ENCODE results near the gene CHRNE.
A peak's percentile ranks its signal among the peaks of the same experiment; 100 is the strongest.
"Not testable (repeated sequence)": the region's sequence is repeated elsewhere in the genome, so short reads cannot be mapped to it uniquely, and the experiment has no call there.

Gene CHRNE

DNA sequence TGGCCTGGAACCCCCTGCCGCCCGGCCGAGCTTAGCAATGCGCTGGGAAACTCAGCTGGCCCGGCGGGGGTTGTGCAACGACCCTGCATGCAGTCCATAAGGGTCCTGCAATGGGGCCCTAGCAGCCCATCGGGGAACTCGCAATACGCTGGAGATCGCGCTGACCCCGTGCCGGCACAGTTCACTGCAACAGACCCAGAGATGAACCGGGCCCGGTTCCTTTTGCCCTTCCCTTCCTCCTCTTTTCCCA, 36.6 kb upstream of the CHRNE start:
- peak; percentile 59 for DNase-seq

DNA sequence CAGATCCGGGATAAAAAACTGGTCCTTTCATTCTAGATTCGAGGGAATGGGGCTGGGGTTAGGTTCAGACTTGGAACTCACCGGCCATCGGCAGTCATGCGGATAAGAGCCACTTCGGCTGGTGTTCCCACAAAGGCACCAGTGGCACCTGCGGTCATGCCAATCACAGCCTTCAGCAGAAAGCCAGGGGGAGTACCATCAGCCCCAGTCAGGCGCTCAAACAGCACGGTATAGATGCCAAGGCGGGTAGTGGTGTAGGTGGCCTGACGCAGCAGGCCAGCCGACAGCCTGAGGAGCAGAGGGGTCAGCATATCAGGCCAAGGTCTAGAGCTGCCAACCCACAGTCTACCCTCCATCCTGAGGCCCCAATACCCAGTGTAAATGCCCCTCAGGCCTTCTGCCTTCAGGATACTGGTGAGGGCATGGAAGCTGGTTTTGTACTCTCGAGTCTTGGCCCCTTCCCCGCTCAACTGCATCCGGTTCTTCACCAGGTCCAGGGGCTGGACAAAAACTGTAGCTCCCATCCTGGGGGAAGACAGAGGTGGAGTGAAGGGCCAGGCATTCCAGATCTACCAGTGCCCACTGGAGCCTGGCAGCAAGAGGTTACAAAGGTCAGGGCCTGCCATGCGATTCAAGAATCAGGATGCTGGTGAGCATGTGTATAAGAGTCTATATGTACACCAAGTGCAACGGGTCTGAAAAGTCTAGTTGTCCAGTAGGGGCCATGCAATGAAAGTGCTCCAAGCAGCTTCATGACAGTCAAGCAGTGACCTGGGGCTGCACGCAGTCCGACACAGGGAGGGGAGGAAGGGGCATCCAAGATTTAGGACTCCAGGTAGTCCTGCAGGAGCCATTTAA, 36.0 kb upstream of the CHRNE start:
- no peak for DNase-seq

DNA sequence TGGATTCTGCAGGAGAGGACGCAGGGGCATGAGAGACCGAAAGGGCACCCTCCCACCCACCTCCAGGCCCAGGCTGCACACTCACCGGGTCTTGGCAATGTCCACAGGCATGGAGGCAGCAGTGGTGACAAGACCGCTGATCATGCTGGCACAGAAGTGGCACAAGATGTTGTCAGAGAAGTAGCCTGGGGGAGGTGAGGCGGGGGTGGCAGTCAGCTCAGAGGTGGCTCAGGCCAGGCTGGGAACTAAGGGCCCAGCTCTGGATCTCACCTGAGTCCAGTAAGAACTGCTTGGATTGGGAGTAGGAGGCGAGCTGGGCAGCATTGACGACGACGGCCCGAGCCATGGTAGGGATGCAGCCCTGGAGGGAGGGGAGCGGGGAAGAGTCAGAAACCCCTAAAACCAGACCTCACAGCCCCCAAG, 35.2 kb upstream of the CHRNE start:
- DNase-seq: no peak

DNA sequence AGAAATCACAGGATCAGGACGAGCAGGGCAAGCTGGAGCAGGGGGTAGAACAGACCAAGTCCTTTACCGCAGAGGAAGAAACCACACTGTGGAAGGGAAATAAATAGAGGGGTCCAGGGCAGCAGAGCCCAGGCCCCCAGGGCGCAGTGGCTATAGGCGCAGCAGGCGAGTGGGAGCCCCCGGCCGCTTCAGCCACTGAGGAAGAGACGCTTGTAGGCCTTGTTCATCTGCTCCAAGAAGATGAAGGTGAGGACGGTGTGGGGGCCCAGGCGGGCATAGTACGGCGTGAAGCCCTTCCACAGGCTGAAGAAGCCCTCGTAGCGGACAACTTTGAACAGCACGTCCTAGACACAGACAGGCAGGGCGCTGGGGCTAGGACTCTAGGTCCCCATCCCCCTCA, 34.7 kb upstream of the CHRNE start:
- no peak for DNase-seq

DNA sequence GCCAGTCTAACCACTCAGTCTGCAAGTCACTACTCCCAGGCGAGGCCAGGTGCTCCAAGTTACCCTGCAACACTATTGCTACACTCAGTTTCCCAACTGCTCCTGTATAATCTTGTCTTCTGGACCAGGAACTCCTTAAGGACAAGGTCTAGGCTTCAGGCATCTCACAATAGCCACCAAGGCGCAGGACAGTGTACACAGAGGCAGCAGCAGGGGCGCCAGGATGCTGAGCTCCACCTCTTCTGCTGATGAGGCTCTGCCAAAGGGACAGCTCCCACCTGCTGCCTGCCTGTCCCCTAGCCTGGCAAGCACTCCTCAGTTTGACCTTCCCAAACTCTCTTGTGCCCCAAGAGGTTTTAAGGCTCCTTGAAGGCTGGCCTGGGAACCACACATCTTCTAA, 33.5 kb upstream of the CHRNE start:
- DNase-seq: no peak

DNA sequence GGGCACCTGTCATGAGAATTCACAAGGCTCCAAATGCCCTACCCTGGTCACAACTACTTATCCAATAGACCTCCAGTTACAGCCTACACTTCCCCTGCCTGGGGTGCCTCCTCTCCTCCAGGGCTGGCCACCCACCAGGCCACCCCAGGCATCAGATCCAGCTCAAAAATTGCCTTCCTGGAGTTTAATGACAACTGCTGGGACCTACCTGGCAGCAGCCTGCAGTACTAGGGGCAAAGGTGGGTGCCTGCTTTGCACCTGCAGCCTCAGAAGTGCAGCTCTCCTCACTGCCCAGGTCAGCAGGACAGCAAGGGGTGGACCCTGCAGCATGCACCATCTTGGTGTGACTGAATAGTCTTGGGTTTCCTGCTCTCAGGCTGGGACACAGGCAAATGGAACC, 32.8 kb upstream of the CHRNE start:
- DNase-seq: no peak

DNA sequence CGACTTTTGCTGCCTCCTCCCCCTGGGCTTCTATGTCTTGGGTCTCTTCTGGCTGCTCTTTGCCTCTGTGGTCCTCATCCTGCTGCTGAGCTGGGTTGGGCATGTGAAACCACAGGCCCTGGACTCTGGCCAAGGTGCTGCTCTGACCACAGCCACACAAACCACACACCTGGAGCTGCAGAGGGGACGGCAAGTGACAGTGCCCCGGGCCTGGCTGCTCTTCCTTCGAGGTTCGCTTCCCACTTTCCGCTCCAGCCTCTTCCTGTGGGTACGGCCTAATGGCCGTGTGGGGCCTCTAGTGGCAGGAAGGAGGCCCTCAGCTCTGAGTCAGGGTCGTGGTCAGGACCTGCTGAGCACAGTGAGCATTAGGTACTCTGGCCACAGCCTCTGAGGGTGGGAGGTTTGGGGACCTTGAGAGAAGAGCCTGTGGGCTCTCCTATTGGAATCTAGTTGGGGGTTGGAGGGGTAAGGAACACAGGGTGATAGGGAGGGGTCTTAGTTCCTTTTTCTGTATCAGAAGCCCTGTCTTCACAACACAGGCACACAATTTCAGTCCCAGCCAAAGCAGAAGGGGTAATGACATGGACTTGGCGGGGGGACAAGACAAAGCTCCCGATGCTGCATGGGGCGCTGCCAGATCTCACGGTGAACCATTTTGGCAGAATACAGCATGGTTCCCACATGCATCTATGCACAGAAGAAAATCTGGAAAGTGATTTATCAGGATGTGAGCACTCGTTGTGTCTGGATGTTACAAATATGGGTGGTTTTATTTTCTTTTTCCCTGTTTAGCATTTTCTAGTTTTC, 31.5 kb upstream of the CHRNE start:
- no peak for DNase-seq

DNA sequence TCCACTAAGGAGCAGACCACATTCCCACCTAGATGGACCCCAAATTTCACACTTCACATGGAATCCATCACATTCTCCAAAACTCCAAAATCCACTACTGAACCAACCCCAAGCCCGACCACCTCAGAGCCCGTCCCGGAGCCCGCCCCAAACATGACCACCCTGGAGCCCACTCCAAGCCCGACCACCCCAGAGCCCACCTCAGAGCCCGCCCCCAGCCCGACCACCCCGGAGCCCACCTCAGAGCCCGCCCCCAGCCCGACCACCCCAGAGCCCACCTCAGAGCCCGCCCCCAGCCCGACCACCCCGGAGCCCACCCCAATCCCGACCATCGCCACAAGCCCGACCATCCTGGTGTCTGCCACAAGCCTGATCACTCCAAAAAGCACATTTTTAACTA, 30.7 kb upstream of the CHRNE start:
- no peak for DNase-seq

DNA sequence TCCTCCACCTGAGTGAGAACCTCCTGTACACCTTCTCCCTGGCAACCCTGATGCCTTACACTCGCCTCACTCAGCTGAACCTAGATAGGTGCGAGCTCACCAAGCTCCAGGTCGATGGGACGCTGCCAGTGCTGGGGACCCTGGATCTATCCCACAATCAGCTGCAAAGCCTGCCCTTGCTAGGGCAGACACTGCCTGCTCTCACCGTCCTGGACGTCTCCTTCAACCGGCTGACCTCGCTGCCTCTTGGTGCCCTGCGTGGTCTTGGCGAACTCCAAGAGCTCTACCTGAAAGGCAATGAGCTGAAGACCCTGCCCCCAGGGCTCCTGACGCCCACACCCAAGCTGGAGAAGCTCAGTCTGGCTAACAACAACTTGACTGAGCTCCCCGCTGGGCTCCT, 29.9 kb upstream of the CHRNE start:
- DNase-seq: no peak

DNA sequence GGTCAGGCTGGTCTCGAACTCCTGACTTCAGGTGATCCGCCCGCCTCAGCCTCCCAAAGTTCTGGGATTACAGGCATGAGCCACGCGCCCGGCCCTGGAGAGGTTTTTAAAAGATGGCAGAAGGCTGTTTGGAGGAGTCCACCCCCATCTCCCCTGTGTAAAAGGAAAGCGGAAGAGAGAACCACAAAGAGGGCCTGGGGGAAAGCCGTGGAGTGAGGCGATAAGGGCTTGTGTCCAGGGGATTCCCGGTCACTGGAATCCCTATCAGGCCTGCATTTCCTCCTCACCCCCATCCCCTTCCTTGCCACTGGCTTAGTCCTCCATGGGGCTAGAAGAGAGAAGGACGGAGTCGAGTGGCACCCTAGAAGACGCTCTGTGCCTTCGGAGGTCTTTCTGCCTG, 29.1 kb upstream of the CHRNE start, which contains the start of gene GP1BA:
TSS of gene GP1BA (plus strand) at position 315 of the 400 bp plus-strand sequence. CDS start 328 bp downstream, outside the sequence.
- DNase-seq: no peak

DNA sequence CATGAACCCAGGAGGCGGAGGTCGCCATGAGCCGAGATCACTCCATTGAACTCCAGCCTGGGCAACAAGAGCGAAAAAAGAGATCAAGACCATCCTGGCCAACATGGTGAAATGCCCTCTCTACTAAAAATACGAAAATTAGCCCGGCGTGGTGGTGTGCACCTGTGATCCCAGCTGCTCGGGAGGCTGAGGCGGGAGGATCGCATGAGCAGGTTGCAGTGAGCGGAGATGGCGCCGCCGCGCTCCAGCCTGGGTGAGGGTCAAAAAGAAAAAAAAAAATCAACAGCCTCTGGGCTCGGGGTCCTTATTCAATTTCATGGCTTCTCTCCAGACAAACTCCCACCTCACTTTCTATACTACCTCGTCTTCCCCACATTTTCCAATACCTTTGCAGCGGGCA, 26.0 kb upstream of the CHRNE start:
- no peak for DNase-seq

DNA sequence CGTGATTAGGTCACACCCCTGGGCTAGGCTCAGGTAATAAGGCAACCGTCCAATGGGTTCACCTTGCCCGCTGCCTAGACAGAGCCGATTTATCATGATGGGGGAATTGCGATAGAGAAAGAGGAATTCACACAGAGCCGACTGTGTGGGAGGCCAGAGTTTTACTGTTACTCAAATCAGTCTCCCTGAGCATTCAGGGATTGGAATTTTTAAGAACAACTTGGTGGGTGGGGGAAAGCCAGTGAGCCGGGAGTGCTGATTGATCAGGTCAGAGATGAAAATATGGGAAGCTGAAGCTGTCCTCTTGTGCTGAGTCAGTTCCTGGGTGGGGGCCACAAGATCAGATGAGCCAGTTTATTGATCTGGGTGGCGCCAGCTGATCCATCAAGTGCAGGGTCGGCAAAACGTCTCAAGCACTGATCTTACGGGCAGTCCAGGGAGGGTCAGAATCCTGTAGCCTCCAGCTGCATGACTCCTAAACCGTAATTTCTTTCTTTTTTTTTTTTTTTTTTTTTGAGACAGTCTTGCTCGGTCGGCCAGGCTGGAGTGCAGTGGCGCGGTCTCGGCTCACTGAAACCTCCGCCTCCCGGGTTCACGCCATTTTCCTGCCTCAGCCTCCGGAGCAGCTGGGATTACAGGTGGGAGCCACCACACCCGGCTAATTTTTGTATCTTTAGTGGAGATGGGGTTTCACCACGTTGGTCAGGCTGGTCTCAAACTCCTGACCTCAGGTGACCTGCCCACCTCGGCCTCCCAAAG, 23.9 kb upstream of the CHRNE start:
- not testable (repeated sequence) for DNase-seq

DNA sequence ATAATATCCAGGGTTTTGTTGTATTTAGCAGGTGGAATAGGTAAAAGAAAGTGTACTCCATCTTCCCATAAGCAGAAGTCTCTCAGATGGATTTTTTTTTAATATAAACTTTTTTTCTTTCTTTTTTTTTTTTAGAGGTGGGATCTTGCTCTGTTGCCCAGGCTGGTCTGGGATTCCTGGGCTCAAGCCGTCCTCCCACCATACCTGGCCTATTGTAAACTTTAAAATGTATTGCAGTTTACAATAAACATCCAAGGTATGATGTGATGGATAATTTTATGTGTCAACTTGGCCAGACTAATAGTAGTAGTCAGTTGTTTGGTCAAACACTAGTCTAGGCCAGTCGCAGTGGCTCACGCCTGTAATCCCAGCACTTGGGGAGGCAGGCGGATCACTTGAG, 18.4 kb upstream of the CHRNE start:
- no peak for DNase-seq

DNA sequence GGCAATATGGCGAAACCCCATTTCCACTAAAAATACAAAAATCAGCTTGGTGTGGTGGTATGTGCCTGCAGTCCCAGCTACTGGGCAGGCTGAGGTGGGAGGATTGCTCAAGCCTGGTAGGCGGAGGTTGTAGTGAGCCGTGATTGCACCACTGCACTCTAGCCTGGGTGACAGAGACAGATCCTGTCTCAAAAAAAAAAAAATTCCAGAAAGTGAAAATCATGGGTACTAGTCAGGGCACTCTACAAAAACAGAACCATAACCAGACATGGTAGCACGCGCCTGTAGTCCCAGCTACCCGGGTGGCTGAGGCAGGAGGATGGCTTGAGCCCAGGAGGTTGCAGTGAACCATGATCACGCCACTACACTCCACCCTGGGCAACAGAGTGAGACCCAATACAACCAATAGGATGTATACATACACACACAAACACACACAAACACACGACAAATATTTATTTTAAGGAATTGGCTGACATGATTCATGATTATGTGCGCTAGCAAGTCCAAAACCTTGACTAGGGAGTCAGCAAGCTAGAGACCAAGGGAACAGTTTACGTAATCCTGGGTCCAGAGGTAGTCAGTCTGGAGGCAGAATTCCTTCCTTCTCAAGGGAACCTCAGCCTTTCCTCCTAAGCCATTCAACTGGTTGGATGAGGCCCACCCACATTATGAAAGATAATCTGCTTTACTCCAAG, 17.6 kb upstream of the CHRNE start:
- no peak for DNase-seq

DNA sequence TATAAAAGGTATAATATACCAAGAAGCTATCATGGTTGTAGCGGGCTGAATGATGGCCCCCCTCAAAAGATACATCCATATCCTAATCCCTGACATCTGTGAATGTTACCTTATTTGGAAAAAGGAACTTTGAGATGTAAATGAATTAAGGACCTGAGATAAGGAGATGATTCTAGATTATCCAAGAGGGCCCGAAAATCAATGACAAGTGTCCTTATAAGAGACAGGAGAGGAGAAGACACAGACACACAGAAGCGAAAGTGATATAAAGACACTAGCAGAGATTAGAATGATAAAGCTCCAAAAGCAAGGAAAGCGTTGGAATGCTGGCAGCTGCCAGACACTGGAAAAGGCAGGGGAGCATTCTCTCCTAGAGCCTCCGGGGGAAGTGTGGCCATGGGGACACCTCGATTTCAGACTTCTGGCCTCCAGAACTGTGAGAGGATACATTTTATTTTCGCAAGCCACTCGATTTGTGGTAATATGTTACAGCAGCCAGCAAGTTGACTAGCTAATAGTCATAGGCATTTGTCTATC, 16.7 kb upstream of the CHRNE start:
- no peak for DNase-seq

DNA sequence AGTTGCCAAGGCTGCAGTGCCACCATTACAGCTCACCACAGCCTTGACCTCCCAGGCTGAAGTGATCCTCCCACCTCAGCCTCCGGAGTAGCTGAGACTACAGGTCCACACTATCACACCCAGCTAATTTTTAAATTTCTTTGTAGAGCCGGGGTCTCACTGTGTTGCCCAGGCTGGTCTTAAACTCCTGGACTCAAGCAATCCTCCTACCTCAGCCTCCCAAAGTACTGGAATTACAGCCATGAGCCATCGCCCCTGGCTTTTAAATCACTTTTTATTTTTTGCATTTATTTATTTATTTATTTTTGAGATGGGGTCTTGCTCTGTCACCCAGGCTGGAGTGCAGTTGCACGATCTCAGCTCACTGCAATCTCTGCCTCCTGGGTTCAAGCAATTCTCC, 11.7 kb upstream of the CHRNE start:
- DNase-seq: not testable (repeated sequence)

DNA sequence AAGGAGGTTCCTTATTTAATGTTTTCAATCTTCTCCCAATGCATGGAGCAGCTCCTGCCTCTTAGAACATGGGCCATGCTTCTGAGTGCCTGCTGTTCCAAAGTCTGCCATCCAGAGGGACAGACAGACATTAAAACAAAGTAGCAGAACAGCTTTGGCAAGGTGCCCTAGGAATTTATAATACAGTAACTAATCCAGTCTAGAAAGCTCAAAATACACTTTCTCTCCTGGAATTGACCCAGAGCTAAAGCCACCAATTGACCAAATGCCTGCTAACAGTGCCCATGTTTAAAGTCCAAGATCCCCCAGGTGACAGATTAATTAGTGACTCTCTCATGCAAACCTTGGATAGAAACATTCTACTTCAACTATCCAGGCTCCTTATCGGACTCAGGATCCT, 11.1 kb upstream of the CHRNE start:
- no peak for DNase-seq

DNA sequence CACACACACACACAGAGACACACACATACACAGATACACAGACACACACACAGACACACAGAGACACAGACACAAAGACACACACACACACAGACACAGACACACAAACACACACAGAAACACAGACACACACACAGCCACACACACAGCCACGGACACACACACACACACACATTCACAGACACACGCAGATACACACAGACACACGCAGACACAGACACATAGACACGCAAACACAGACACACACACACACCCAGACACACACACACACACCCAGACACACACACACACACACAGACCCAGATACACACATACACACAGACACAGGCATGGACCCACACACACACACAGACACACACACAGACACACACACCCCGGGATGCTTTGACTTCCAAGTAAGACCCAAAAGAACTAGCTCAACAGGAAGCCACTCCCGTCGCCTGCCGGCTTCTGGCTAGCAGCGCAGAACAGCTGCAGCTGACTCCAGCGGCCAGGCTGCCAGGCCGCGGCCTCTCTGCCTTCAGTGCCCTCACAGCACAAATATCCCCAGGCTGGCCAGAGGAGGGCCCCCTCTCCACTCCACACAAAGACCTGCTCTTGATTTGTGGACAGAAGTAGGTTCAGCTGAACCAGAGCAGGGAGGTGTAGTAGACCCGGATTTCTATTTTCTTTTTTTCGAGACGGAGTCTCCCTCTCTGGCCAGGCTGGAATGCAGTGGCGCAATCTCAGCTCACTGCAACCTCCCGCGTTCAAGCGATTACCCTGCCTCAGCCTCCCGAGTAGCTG, 6.0 kb upstream of the CHRNE start:
- peak; percentile 92 for DNase-seq

DNA sequence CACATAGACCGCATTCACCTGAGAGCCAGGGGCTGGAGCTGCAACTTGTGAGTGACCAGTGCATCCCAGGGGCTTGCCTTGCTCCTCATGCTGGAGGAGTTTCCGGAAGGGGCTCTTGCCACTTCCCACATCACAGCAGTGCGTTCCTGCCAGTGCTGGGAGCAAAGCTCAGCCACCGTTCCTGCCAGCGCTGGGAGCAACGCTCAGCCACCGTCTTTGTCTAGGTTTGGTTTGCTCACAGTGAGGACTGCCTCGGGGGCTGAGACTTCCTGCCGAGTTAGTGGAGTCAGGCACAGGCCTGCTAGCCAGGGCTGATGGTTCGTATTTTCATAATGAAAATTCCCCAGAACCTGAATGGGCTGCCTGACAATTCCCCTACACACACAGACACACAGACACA, 5.4 kb upstream of the CHRNE start:
- DNase-seq: no peak

DNA sequence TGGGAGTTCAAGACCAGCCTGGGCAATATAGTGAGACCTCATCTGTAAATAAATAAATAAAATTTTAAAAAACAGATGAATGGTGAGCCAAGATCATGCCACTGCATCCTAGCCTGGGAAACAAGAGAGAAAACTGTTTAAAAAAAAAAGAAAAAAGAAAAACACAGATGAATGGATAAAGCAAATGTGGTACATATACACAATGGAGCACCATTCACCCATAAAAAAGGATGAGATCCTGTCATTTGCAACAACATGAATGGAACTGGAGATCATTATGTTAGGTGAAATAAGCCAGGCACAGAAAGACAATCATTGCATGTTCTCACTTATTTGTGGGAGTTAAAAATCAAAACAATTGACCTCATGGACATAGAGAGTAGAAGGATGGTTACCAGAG, 3.7 kb upstream of the CHRNE start:
- DNase-seq: not testable (repeated sequence)

DNA sequence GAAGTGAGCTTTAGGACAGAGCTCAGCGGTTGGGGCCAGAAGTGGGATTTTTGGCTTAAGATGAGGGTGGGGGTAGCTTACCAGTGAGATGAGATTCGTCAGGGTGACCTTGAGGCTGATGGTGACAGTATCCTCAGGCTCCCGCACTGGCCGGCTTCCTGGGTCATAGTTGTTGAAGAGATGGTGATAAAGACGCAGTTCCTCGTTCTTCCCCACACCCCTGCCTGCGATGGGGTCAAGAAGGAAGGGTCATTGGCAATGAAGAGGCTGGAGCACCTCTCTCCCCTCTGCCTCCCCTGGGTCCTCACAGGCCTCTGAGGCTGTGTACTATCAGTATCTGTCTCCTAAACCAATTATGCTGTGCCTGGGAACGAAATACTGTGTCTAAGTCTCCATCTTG, 358 bp downstream of the CHRNE start:
- DNase-seq: no peak

All from right forelimb (tissue), 1 donor.